Subcutaneous abdominal adipose tissue (tissue), 5 donors: ENCODE results near the gene OR6K2.

Experiments used
- H3K27ac ChIP-seq: one replicate; pipeline ENCODE4 v1.7.0; 2013; ENCODE audit warnings: low read depth, mild to moderate bottlenecking, inconsistent platforms, low read length, moderate library complexity
- H3K27me3 ChIP-seq, 5 donors: one replicate each; pipeline ENCODE4 v1.7.0; 2013; ENCODE audit warnings: low read length in 5 of 5, inconsistent platforms in 1 of 5; ENCODE audit not compliant: control insufficient read depth in 5 of 5, insufficient read depth in 4 of 5
- H3K36me3 ChIP-seq, 5 donors: one replicate each; pipeline ENCODE4 v1.7.0; 2013; ENCODE audit warnings: low read length in 5 of 5; ENCODE audit not compliant: control insufficient read depth in 5 of 5, insufficient read depth in 5 of 5
- H3K4me1 ChIP-seq, 5 donors: one replicate each; pipeline ENCODE4 v1.7.0; 2013; ENCODE audit warnings: low read length in 5 of 5, mild to moderate bottlenecking in 3 of 5, moderate library complexity in 1 of 5; ENCODE audit not compliant: control insufficient read depth in 5 of 5, insufficient read depth in 5 of 5
- H3K4me3 ChIP-seq, 5 donors: one replicate each; pipeline ENCODE4 v1.7.0; 2013; ENCODE audit warnings: low read length in 5 of 5, low read depth in 1 of 5
- H3K9ac ChIP-seq, 5 donors: one replicate each; pipeline ENCODE4 v1.7.0; 2013; ENCODE audit warnings: low read length in 5 of 5, mild to moderate bottlenecking in 4 of 5, moderate library complexity in 3 of 5
- H3K9me3 ChIP-seq, 5 donors: one replicate each; pipeline ENCODE4 v1.7.0; 2013; ENCODE audit warnings: low read length in 5 of 5; ENCODE audit not compliant: control insufficient read depth in 5 of 5
- donor health status: healthy.
- donor health status: healthy.
- donor health status: healthy.
- donor health status: healthy.
- donor health status: healthy.

OR6K2 gene

GRCh38 chr1:158687037-158687436 is 13.4 kb downstream of the OR6K2 start:
- H3K4me3 ChIP-seq = no peak overlapping the region
- no peak overlapping the region for H3K27ac ChIP-seq
- H3K27me3 ChIP-seq = no peaks in the 10 kb centered on the region
- H3K4me1 ChIP-seq = peaks cover 0 to 8% (median 0%) of the 10 kb centered on the region in 5 donors
- H3K9me3 ChIP-seq = no peaks in the 10 kb centered on the region
- no peak overlapping the region for H3K9ac ChIP-seq
- no peaks in the 10 kb centered on the region for H3K36me3 ChIP-seq

GRCh38 chr1:158686111-158687009 is 14.1 kb downstream of the OR6K2 start, which contains the start of gene SPTA1:
Gene SPTA1, minus strand, starts transcription at chr1:158686715. Its CDS starts 198 bp downstream, at chr1:158686517.
- no peaks in the 10 kb centered on the region for H3K27me3 ChIP-seq
- no peaks in the 10 kb centered on the region for H3K36me3 ChIP-seq
- no peaks in the 10 kb centered on the region for H3K9me3 ChIP-seq
- H3K4me1 ChIP-seq = peaks cover 0 to 8% (median 0%) of the 10 kb centered on the region in 5 donors
- no peak within 1 kb of the TSS for H3K9ac ChIP-seq
- no peak within 1 kb of the TSS for H3K4me3 ChIP-seq
- H3K27ac ChIP-seq = no peak within 1 kb of the TSS

DNA sequence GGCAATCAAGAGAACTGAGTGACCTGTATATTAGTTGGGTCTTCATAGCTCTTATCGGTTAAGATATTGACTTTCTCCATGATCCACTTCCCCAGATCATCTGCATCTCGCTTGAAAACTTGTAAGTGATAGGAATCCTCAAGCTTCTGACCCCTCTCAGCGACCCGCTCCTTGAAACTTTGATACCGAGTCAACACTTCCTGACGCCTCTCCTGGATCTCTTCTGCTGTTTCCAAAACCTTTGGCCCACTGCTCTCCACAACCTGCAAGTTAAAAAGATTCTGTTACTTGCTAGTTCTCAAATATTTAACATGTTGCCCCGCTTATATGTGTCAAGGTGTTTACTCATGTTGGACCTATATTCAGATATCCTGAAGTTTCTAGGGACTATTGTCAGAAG is 15.4 kb downstream of the OR6K2 start:
- Histone ChIP-seq H3K27ac (no peak overlapping the region), H3K27me3 (no peaks in the 10 kb centered on the region), H3K36me3 (no peaks in the 10 kb centered on the region), H3K4me3 (no peak overlapping the region), H3K9ac (no peak overlapping the region), H3K9me3 (no peaks in the 10 kb centered on the region), H3K4me1 (peaks cover 0 to 8% (median 0%) of the 10 kb centered on the region in 5 donors)

GRCh38 chr1:158681606-158682005 is 18.8 kb downstream of the OR6K2 start:
- Histone ChIP-seq H3K27me3 (no peaks in the 10 kb centered on the region), H3K4me3 (no peak overlapping the region)

DNA sequence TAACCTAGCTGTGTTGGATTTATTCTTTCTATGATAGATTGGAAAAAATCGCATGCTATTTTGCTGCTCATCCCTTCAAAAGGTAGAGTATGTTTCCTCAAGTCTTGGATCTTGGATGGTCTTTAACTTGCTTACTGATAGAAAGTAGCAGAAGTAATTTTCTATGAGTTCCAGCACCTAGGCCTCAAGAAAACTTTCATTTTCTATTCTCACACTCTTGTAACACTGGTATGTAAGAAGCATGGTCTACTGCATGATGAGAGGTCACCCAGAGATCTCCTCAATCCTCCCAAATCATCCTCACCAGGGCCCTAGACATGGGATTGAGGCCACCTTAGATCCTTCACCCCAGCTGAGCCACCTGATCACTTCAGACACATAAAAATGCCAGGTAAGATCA is 21.2 kb downstream of the OR6K2 start:
- no peaks in the 10 kb centered on the region for H3K9me3 ChIP-seq

More at GRCh38 chr1:158681606-158682005, 18.8 kb downstream of the OR6K2 start:
- Histone ChIP-seq H3K4me1 (peaks cover 0 to 7% (median 0%) of the 10 kb centered on the region in 5 donors), H3K9ac (no peak overlapping the region), H3K36me3 (peaks cover 0 to 3% (median 0%) of the 10 kb centered on the region in 5 donors), H3K27ac (no peak overlapping the region), H3K9me3 (no peaks in the 10 kb centered on the region)

GRCh38 chr1:158675563-158676323 is 24.7 kb downstream of the OR6K2 start:
- no peak overlapping the region for H3K4me3 ChIP-seq
- H3K9me3 ChIP-seq = no peaks in the 10 kb centered on the region
- H3K4me1 ChIP-seq = no peaks in the 10 kb centered on the region
- H3K27me3 ChIP-seq = no peaks in the 10 kb centered on the region
- peaks cover 0 to 11% (median 0%) of the 10 kb centered on the region in 5 donors for H3K36me3 ChIP-seq
- H3K27ac ChIP-seq = no peak overlapping the region
- no peak overlapping the region for H3K9ac ChIP-seq

More for the DNA sequence above, 21.2 kb downstream of the OR6K2 start:
- H3K4me1 ChIP-seq = no peaks in the 10 kb centered on the region
- H3K4me3 ChIP-seq = no peak overlapping the region
- peaks cover 0 to 3% (median 0%) of the 10 kb centered on the region in 5 donors for H3K36me3 ChIP-seq
- H3K27me3 ChIP-seq = no peaks in the 10 kb centered on the region
- H3K9ac ChIP-seq = no peak overlapping the region
- no peak overlapping the region for H3K27ac ChIP-seq

DNA sequence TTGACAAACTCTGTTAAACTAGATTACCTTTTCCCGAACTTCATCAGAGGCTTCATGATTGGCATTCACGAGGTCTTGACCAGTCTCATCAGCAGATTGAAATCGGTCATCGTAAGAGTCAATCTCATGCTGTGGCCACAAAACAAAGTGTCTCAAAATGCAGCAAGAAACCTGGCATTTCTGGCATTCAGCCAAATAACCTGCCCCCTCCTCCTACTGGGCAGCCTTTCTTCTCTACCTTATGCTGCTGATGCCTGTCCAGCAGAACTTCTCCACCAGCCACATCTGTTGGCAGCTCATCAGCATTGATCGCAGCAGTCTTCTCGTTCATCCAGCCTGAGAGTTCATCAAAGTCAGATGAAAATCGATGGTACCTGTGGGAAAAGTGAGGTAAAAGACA is 26.1 kb downstream of the OR6K2 start:
- H3K9me3 ChIP-seq = no peaks in the 10 kb centered on the region

DNA sequence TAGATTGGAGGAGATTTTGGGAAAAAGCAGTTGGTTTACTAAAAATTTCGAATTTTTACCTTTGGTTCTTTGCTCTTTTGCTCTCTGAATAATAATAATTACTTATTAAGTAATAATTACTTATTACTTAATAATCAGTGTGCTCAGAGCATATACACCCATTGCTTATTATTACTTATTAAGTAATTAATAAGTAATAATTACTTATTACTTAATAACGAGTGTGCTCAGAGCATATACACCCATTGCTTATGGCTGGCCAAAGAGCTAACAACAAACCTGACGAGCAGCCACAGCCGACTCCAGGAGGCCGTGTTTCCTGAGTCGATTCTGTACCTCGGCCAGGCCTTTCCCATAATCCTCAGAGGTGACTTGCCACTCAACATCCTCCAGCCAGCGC is 34.4 kb downstream of the OR6K2 start:
- H3K9me3 ChIP-seq = peaks cover 0 to 3% (median 0%) of the 10 kb centered on the region in 5 donors
- H3K9ac ChIP-seq = no peak overlapping the region
- H3K27me3 ChIP-seq = no peaks in the 10 kb centered on the region
- no peaks in the 10 kb centered on the region for H3K4me1 ChIP-seq
- no peak overlapping the region for H3K4me3 ChIP-seq
- no peak overlapping the region for H3K27ac ChIP-seq
- peaks cover 0 to 4% (median 0%) of the 10 kb centered on the region in 5 donors for H3K36me3 ChIP-seq

More for the DNA sequence above, 26.1 kb downstream of the OR6K2 start:
- H3K4me3 ChIP-seq = no peak overlapping the region
- no peaks in the 10 kb centered on the region for H3K27me3 ChIP-seq
- H3K9ac ChIP-seq = no peak overlapping the region
- peaks cover 0 to 11% (median 0%) of the 10 kb centered on the region in 5 donors for H3K36me3 ChIP-seq
- H3K27ac ChIP-seq = no peak overlapping the region
- no peaks in the 10 kb centered on the region for H3K4me1 ChIP-seq

GRCh38 chr1:158654571-158654970 is 45.9 kb downstream of the OR6K2 start:
- H3K27ac ChIP-seq = no peak overlapping the region
- no peak overlapping the region for H3K9ac ChIP-seq
- no peaks in the 10 kb centered on the region for H3K9me3 ChIP-seq
- no peak overlapping the region for H3K4me3 ChIP-seq
- peaks cover 0 to 15% (median 0%) of the 10 kb centered on the region in 5 donors for H3K36me3 ChIP-seq
- peaks cover 0 to 7% (median 2%) of the 10 kb centered on the region in 5 donors for H3K4me1 ChIP-seq
- H3K27me3 ChIP-seq = no peaks in the 10 kb centered on the region

GRCh38 chr1:158654086-158654485 is 46.4 kb downstream of the OR6K2 start:
- Histone ChIP-seq H3K27ac (no peak overlapping the region), H3K9me3 (no peaks in the 10 kb centered on the region), H3K4me3 (no peak overlapping the region), H3K27me3 (no peaks in the 10 kb centered on the region), H3K9ac (no peak overlapping the region), H3K4me1 (peaks cover 0 to 7% (median 2%) of the 10 kb centered on the region in 5 donors), H3K36me3 (peaks cover 0 to 15% (median 0%) of the 10 kb centered on the region in 5 donors)
